PFSK-1 (cell line): Measurements from ENCODE around the gene AGPAT3.

Source experiments
- FOXP2 ChIP-seq: optimal IDR thresholded peaks from 2 replicates; pipeline ENCODE3; 2011; ENCODE audit warnings: borderline replicate concordance, control low read depth, inconsistent platforms; ENCODE audit not compliant: insufficient read depth; ENCODE audit errors: extremely low read length, extremely low read depth
- POLR2AphosphoS5 ChIP-seq: IDR thresholded peaks from 2 replicates; pipeline ENCODE4 v1.6.1; 2012; ENCODE audit warnings: low read depth, mild to moderate bottlenecking, control low read depth, low read length, moderate library complexity
- SIN3A ChIP-seq: IDR thresholded peaks from 2 replicates; pipeline ENCODE4 v1.6.1; 2012; ENCODE audit warnings: mild to moderate bottlenecking, low read length, moderate library complexity, borderline replicate concordance; ENCODE audit not compliant: insufficient read depth
- TAF1 ChIP-seq: IDR thresholded peaks from 2 replicates; pipeline ENCODE4 v1.6.1; 2012; ENCODE audit warnings: low read length, control low read depth, borderline replicate concordance; ENCODE audit not compliant: insufficient read depth
- TF ChIP-seq, protein P1 (sequence below), 2 experiments: IDR thresholded peaks; 2 replicates each; pipeline versions ENCODE4 v1.6.1 to v1.8.0; 2011 to 2012; ENCODE audit warnings: low read depth in 2 of 2, low read length in 2 of 2, control low read depth in 1 of 2, inconsistent platforms in 1 of 2, mild to moderate bottlenecking in 1 of 2, moderate library complexity in 1 of 2; ENCODE audit not compliant: insufficient read depth in 1 of 2

AGPAT3 gene

DNA sequence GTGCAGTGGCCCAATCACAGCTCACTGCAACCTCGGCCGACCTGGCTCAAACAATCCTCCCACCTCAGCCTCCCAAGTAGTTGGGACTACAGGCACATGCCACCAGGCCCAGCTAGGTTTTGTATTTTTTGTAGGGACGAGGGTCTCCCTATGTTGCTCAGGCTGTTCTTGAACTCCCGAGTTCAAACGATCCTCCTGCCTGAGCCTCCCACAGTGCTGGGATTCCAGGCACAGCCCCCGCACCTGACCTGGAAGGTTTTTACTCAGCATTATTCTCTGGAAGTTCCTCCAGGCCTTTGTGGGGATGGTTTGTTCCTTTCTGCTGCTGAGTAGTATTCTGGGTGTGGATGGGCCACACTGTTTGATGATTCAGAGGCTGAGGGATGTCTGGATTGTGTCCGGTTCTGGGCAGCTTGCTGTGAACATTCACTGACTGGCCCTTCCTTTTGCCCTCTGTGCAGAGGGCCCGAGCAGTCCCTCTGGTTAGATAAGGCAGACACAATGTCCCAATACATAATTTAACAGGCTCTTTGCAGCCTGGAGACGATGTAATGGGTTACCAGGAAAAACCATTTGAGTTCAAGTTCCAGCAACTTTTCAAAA lies 141.1 kb downstream of the AGPAT3 start:
- TF ChIP-seq, protein P1, sequence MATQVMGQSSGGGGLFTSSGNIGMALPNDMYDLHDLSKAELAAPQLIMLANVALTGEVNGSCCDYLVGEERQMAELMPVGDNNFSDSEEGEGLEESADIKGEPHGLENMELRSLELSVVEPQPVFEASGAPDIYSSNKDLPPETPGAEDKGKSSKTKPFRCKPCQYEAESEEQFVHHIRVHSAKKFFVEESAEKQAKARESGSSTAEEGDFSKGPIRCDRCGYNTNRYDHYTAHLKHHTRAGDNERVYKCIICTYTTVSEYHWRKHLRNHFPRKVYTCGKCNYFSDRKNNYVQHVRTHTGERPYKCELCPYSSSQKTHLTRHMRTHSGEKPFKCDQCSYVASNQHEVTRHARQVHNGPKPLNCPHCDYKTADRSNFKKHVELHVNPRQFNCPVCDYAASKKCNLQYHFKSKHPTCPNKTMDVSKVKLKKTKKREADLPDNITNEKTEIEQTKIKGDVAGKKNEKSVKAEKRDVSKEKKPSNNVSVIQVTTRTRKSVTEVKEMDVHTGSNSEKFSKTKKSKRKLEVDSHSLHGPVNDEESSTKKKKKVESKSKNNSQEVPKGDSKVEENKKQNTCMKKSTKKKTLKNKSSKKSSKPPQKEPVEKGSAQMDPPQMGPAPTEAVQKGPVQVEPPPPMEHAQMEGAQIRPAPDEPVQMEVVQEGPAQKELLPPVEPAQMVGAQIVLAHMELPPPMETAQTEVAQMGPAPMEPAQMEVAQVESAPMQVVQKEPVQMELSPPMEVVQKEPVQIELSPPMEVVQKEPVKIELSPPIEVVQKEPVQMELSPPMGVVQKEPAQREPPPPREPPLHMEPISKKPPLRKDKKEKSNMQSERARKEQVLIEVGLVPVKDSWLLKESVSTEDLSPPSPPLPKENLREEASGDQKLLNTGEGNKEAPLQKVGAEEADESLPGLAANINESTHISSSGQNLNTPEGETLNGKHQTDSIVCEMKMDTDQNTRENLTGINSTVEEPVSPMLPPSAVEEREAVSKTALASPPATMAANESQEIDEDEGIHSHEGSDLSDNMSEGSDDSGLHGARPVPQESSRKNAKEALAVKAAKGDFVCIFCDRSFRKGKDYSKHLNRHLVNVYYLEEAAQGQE (IDR thresholded peaks at IDR 0.05; ENCODE audit: insufficient read depth in 1 of 2, low read depth in 2 of 2, low read length in 2 of 2), result no peak; a peak in 1 of 4 replicates
- no peak for TF ChIP-seq FOXP2
- 0 out of 2 replicates have a peak, but pooled peaks have one; percentile 45 for TF ChIP-seq SIN3A
- TF ChIP-seq POLR2AphosphoS5, result no peak
- peak; percentile 31; the same call in 1 of the 2 replicates for TF ChIP-seq TAF1

DNA sequence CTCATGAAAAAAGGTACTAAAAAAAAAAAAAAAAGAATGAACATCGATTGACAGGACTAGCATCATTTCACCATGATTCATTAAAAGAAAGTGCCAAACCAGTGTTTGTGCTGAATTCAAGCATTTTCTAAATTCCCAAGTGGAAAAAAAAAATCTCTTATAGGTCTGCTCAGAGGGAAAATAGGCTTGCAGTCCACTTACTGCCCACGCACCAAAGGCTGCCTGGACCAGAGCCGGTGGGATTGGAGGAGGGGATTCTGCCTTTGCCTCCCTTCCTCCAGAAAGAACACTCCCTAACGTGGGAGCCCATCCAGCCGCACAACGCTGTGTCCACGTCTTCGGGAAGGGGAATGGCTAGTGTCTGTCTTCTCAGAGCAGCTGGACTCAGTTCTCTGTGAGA lies 141.6 kb downstream of the AGPAT3 start:
- no peak for TF ChIP-seq SIN3A
- TF ChIP-seq, protein P1 (IDR thresholded peaks at IDR 0.05; ENCODE audit: insufficient read depth in 1 of 2, low read depth in 2 of 2, low read length in 2 of 2), result no peak
- no peak for TF ChIP-seq POLR2AphosphoS5
- no peak for TF ChIP-seq FOXP2

DNA sequence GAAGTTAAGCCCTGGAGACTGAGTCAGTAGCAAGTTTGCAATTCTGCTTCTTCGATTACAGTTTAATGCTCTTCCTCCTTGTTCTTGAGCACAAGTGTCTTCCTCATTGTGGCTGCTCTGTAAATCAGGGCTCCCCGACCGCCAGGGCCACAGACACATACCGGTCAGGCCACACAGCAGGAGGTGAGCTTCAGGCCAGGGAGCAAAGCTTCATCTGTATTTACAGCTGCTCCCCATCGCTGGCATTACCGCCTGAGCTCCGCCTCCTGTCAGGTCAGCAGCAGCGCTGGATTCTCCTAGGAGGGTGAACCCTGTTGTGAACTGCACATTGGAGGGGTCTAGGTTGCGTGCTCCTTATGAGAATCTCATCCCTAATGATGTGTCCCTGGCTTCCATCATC lies 145.4 kb downstream of the AGPAT3 start:
- TF ChIP-seq POLR2AphosphoS5 (no peak), SIN3A (no peak), FOXP2 (no peak), TAF1 (no peak)
- TF ChIP-seq, protein P1 (IDR thresholded peaks at IDR 0.05; ENCODE audit: insufficient read depth in 1 of 2, low read depth in 2 of 2, low read length in 2 of 2), result no peak

DNA sequence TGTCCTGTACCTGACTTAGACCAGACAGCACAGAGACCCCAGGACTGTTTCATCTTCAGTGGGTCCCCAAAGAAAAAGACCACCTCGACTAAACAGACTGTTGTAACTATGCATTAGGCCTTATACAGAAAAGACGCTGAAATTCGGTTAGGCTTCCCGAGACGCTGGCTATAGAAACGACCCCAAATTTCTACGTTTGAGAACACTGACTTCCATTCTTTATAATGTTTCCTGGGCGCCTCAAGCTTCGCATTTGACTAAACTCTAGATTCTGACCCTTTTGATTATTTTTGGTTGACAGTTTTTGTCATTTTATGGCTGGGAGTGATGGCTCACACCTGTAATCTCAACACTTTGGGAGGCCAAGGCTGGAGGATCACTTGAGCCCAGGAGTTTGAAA lies 146.1 kb downstream of the AGPAT3 start:
- TF ChIP-seq SIN3A, result no peak
- TF ChIP-seq, protein P1 (IDR thresholded peaks at IDR 0.05; ENCODE audit: insufficient read depth in 1 of 2, low read depth in 2 of 2, low read length in 2 of 2), result no peak
- TF ChIP-seq POLR2AphosphoS5, result no peak
- TF ChIP-seq FOXP2, result no peak
- TF ChIP-seq TAF1, result no peak
